GM18907 (cell line): ENCODE results near the gene S100A13.
"Not testable (repeated sequence)": the region's sequence is repeated elsewhere in the genome, so short reads cannot be mapped to it uniquely, and the experiment has no call there.

ENCODE experiments used
- ATAC-seq: cut with Tn5 transposase; IDR thresholded peaks from one replicate; pipeline ENCODE4 v1.9.1; 2021; ENCODE audit warnings: mild to moderate bottlenecking, moderate library complexity; ENCODE audit not compliant: unreplicated experiment

S100A13 gene

DNA sequence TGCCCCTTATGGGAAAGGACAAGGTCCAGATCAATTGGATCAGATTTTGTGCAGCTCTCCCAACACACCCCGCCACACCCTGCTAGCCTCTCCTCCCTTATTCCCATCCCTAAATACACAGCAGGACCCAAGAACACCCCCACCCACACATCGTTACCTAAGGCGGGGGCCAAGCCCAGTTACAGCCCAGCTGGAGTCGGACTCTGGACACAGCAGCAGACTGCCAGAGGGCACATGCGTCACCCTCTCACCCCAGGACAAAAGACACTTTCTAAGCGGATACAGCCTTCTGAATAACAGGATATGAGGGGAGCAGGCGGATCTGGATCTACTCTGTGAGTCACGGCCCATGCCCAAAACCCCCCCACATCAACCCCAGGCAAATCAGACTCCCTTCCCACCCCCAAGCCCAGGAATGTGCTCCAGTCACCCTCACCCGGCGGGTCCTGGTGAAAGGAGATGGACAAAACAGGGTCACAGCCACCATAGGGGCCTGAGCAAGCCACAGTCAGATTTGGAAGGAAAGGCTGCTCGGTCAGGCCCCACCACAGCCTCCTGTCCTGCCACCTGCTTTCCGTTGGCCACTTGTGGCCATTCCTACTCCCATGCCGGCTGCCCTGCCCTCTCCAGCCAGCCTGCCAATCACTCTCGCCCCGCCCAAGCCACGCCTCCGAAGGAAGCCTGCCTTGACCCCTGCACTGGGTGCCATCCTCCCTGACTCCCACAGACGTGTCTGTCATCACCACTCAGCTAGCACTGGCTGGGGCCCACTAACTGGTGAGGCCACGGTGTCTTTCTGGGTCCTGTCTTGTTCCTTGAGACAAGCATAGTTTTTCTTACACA lies 18.3 kb downstream of the S100A13 start:
- no peak for ATAC-seq

DNA sequence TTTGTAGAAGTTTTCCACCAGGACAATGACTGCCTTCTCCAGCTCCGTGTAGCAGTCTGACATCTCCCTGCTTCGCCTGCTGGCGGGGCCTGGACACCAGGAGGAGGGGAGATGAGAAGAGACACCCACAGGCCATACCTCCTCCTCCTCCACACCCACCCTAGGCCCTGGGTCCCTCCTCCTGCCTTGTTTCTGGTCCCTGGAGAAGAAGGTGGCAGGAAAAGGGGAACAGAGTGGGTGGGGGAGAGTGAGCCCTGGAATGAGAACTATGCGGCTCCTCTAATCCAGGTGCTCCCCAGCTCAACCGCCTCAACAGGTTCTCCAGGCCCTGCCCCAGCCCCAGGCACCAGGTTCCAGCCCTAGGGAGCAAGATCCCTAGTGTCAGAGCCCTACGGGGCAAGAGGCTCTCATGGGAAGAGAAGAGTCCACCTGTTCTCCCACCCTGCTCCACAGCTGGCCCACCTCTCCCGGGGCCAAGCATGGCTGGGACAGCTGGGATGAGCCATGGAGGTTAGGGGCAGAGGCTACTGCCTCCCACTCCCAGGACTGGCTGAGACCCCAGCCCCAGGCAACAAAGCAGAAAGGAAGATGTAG lies 19.1 kb downstream of the S100A13 start:
- ATAC-seq = no peak

DNA sequence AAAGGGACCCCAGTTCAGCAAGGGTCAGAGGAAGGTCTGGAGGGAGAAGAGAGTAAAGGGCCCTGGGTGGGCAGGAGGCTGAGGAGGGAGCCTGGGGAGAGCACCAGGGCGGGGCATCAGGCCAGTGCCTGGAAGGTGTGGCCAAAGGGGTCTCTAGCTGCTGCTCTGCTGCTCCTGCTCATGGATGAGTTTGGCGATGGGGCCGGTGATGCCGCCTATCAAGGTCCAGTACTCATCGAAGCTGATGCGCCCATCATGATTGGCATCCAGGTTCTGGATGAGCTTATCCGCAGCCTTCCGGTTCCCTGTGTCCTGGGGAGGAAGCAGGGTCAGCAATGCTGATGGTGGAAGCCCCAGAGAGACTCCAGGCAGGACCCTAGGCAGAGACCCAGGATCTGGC lies 19.9 kb downstream of the S100A13 start:
- ATAC-seq = no peak

DNA sequence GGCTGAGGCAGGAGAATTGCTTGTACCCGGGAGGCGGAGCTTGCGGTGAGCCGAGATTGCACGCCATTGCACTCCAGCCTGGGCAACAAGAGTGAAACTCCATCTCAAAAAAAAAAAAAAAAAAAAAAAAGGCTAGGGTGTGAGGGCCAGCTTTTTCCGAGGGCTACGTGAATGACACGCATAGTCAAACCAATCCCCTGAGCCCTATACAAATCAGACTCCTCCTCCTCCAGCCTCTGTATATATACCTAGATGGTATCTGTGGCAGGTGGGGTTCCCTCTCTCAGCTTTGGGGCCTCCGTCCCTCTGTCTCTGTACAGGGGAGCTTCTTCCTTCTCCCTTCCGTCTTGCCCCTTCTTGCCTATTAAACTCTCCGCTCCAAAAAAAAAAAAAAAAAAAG lies 21.1 kb downstream of the S100A13 start:
- no peak for ATAC-seq

DNA sequence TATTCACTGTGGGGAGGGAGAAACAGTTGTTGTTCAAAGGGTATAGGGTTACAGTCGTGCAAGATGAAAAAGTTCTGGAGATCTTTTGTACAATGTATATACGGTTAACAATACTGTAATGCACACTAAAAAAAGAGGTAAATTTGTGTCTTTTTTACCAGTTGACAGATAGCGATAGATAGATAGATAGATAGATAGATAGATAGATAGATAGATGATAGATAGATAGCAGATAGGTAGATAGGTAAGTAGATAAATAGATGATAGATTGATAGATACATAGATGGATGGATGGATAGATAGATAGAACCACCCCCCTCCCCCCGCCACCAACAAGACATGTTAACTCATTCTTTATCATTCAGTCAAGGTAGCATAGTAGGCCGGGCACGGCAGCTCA lies 24.6 kb downstream of the S100A13 start:
- no peak for ATAC-seq

DNA sequence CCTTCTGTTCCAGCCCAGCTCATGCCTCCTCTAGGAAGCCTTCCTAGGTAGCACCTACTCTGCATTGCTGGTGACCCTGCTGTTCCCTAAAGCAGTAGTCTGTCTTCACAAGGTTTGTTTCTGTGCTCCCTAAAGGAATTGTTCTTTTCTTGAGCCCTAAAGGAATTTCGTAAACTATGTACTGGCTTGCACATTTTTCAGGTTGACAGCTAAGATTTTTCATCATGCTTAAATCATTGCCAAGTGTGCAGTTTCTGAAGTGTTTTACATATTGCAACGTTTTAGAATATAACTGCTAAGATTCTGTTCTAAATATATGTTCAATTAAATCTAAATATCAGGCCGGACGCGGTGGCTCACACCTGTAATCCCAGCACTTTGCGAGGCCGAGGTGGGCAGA lies 27.5 kb downstream of the S100A13 start:
- no peak for ATAC-seq

DNA sequence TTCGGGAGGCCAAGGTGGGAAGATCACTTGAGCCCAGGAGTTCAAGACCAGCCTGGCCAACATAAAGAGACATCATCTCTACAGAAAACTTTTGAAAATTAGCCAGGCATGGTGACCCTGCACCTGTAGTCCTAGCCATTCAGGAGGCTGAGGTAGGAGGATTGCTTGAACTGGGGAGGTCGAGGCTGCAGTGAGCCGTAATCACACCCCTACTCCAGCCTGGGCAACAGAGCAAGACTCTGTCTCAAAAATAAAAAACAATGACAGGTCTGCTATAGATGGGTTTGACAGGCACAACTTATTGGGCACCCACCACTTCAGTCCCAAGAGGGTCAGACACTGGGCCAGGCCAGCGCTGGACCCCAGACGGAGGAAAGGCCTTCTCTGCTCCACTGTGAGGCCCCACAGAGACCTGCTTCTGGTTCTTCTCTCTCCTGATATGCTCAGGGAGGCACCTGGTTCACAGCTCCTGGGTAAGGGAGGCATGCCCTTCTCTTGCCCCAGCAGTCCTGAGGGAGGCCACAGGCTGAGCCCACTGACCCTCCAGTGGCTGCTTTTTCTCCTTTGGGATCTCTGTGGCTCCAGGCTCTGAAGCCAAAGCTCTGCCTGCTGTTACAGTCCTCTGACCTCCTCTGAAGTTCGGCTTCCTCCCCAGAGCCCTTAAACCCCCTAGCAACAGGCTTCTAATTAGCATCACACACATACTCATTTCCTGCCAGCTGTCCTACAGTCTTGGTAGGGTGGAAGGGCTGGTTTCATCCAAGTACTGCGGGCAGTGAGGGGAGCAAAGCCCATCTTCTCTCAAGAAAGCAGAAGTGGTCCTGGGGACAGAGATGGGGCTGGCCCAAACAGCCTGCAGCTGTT lies 28.8 kb downstream of the S100A13 start:
- ATAC-seq = peak; percentile 97

DNA sequence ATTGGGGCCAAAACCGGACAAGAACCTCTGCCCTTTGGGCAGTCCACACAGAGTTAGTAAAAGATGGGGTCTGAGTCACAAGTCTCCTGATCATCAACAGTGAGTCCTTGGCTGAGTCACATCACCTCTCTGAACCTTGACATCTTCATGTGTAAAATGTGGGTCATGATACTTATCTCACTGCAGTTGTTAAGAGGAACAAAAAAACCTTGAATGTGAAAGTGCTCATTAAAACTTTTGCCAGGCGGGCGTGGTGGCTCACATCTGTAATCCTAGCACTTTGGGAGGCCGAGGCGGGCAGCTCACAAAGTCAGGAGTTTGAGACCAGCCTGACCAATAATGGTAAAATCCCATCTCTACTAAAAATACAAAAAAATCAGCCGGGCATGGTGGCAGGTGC lies 30.1 kb downstream of the S100A13 start:
- ATAC-seq = no peak

DNA sequence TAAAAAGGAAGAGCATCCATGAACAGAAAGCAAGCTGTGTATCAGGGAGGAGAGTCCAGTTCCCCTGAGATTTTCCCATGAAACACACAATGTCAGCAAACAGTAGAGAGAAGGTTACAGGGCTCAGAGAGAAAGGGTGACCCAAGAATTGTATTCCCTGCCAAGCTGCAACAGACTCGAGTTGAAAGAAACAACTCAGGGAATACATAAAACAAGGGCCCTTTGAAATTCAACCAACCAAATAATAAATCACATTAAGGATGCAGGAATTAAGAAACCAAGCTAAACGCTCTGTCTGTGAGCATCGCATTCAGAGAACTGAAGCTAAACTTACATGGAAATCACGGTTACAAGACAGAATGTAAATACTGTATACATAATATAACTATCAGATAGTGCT lies 34.6 kb downstream of the S100A13 start:
- no peak for ATAC-seq

DNA sequence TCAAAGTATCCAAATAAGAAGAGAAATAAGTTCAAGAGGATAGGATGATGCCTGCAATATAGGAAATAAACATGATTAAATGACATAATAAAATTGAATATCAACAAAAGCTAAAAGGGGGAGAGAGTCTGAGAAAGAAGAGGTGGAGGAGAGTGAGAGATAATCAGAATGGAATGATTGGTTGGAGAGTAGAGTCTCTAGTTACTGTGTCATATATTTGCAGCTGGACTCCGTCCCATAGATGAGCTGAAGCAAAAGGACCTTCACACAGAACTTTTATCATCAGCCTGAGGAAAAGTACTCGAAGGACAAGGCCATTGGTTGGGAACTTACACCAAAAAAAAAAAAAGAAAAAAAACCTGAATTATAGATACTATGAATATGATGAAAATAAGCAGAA lies 38.8 kb downstream of the S100A13 start:
- no peak for ATAC-seq

DNA sequence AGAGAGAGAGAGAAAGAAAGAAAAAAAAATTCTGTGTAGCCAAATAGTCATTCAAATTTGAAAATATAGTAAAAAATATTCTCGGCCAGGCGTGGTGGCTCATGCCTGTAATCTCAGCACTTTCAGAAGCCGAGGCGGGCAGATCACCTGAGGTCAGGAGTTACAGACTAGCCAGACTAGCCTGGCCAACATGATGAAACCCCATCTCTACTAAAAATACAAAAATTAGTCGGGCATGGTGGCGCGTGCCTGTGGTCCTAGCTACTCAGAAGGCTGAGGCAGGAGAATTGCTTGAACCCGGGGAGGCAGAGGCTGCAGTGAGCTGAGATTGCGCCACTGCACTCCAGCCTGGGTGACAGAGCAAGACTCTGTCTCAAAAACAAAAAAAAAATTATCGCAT lies 39.3 kb downstream of the S100A13 start:
- ATAC-seq = not testable (repeated sequence)

DNA sequence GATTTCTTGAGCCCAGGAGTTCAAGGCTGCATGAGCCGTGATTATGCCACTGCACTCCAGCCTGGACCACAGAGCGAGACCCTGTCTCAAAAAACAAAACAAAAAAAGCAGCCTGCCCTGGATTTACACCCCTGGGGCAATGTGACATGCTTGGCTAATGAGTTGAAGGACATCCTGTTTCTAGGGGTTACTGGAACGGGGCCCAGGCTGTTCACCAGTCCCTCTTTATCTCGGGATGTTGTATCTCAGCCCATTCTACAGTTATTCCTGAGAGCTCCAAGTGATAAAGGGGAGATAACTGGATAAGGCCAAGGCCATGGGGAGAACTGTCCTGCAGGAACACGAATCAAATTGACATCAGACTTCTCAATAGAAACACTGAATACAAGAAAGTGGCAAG lies 40.0 kb downstream of the S100A13 start:
- no peak for ATAC-seq

DNA sequence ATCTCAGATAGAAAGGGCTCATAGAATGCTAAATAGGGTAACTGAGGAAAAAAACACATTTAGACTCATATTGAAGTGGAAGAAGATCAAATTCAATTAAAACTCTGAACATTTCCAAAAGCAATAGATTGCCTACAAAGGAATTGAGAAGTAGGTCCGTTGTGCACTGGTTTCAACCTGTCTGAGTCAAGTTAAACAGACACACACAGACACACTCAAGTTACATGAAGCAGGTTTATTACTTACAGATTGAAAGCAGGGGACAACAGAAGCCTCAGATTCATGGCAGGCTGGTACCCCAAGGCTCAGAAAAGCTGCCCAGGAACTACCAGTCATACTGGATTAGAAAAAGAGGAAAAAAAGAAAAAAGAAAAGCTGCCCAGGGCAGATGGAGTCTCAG lies 41.0 kb downstream of the S100A13 start:
- ATAC-seq = no peak

DNA sequence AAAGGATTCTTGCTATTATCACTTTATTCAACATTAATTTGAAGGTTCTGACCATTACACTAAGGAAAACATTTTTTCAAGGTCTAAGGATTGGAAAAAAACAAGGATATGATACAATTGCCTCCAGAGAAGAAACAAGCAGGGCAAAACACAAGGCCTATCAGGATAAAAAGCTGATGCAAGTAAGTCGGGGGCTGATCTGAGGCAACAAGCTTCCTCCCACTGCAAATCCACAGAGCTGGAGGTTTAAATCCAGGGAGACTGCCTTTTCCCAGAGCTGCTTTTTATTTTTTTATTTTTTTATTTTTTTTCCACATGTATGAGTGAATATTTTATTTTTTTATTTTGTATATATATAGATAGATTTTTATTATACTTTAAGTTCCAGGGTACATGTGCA lies 42.3 kb downstream of the S100A13 start:
- no peak for ATAC-seq

DNA sequence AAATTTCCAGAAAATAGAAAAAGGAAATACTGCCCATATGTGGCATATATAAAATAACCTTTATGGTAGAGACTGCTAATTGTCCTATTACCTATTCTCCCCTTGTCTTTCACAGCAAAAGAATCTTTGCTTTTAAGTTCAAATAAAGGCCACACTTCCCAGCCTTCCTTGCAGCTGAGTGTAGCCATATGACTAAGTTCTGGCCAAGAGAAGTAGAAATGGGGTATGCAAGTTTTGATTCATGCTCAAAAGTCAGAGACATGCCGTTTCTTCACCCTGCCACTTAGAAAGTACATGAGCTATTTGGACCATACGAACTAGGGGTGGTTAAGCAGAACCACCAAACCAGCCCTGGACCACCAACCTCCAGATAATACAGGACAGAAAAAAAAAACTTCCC lies 43.3 kb downstream of the S100A13 start:
- no peak for ATAC-seq

DNA sequence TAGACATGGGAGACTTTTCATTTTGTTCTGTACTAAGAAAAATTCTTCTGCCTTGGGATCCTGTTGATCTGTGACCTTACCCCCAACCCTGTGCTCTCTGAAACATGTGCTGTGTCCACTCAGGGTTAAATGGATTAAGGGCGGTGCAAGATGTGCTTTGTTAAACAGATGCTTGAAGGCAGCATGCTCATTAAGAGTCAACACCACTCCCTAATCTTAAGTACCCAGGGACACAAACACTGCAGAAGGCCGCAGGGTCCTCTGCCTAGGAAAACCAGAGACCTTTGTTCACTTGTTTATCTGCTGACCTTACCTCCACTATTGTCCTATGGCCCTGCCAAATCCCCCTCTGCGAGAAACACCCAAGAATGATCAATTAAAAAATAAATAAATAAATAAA lies 43.8 kb downstream of the S100A13 start:
- ATAC-seq = not testable (repeated sequence)

DNA sequence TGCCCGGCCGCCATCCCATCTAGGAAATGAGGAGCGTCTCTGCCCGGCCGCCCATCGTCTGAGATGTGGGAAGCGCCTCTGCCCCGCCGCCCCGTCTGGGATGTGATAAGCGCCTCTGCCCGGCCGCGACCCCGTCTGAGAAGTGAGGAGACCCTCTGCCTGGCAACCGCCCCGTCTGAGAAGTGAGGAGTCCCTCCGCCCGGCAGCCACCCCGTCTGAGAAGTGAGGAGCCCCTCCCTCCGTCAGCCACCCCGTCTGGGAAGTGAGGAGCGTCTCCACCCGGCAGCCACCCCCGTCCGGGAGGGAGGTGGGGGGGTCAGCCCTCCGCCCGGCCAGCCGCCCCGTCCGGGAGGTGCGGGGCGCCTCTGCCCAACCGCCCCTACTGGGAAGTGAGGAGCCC lies 44.5 kb downstream of the S100A13 start:
- not testable (repeated sequence) for ATAC-seq

DNA sequence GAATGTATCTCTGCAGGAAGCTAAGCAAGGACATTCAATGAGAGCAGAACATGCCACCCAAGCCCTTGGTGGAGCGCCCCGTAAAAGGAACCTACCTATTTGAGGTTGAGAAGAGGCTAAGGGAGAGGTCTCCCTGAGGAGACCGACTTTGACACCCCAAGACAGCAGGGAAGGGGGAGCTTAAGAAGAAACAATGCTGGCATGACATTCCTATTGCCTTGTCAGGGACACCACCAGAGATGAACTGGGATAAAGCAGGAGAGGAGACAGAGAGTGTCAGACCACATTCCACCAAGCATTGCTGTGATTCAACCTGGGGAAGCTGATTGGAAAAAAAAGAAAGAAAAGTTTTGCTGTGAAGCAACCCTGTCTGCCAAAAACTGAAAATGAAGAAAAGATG lies 48.4 kb downstream of the S100A13 start:
- no peak for ATAC-seq

DNA sequence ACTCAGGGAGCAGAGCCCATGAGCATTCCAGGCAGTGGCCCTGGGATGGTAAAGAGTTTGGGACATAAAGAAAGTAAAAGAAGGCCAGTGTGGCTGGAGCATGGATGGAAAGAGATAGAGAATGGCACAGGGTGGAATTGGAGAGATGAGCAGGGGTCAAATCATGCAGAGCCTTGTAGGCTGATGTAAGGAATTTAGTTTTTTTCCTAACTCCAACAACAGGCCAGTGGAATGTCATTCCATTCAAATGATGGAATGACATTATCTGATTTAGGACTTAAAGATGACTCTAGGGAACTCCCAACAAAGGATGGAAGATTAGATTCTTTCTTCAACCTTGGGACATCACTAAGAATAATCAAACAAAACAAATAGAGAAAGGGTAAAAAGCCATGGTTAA lies 48.8 kb downstream of the S100A13 start:
- no peak for ATAC-seq

DNA sequence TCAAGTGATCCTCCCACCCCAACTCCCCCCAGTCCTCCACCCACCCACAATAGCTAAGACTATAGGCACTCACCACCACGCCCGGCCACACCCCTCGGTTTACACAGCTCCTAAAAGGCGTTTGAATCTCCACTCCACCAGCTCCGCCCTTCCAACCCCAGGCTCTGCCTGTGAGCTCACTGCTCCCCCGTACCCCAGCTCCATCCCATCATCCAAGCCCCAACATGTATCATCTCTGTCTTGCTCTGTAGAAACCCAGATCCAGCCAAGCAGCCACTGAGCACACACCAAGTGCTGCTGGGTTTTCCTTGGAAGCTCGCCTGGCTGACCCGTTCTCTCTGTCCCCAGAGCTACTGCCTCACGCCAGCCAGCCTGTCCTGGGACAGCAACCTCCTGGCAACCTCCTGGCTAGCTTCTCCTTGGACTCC lies 49.7 kb downstream of the S100A13 start:
- no peak for ATAC-seq

DNA sequence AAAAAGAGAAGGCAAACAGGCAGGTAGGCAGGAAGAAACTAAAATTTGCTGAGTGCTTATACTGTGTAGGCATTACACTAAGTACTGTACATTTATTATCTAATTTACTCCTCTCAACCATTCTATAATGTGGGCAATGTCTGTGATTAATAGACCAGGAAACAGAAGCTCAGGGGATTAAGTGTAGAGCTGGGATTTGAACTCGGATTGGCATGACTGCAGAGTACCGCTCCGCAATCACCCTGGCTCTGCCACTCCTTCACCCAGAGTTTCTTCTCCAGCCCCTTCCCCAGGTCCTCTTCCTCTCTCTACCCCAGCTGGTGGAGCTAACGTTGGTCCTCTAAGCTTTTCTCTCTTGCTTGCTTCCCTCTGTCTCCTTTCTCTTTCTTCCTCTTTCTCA lies 50.2 kb downstream of the S100A13 start:
- no peak for ATAC-seq

DNA sequence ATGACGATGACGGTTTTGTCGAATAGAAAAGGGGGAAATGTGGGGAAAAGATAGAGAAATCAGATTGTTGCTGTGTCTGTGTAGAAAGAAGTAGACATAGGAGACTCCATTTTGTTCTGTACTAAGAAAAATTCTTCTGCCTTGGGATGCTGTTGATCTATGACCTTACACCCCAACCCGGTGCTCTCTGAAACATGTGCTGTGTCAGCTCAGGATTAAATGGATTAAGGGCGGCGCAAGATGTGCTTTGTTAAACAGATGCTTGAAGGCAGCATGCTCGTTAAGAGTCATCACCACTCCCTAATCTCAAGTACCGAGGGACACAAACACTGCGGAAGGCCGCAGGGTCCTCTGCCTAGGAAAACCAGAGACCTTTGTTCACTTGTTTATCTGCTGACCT lies 51.8 kb downstream of the S100A13 start:
- ATAC-seq = not testable (repeated sequence)
